GM06990 (cell line): Measurements from ENCODE around the gene ZFC3H1.
A peak's percentile ranks its signal among the peaks of the same experiment; 100 is the strongest.

ENCODE experiments used
- DNase-seq: peaks from one replicate; pipeline ENCODE4 v3.0.0-alpha.2; 2011; ENCODE audit not compliant: insufficient read length; ENCODE audit errors: extremely low read depth
- H3K27me3 ChIP-seq: replicated peaks from 2 replicates; pipeline ENCODE4 v1.6.0; 2011; ENCODE audit warnings: low read length; ENCODE audit not compliant: control insufficient read depth, insufficient read depth
- H3K36me3 ChIP-seq: 2 replicates; pipeline ENCODE4 v1.5.1; 2011; ENCODE audit warnings: low read length; ENCODE audit not compliant: control insufficient read depth, insufficient read depth
- H3K4me3 ChIP-seq: replicated peaks from 2 replicates; pipeline ENCODE4 v1.5.1; 2011; ENCODE audit warnings: low read depth, mild to moderate bottlenecking, control low read depth, low read length
- TF ChIP-seq, protein P1 (sequence below): IDR thresholded peaks from 2 replicates; pipeline ENCODE4 v1.5.1; 2011; ENCODE audit warnings: low read length, control low read depth, mild to moderate bottlenecking, inconsistent platforms; ENCODE audit not compliant: insufficient read depth, poor library complexity, severe bottlenecking

The ZFC3H1 gene

DNA sequence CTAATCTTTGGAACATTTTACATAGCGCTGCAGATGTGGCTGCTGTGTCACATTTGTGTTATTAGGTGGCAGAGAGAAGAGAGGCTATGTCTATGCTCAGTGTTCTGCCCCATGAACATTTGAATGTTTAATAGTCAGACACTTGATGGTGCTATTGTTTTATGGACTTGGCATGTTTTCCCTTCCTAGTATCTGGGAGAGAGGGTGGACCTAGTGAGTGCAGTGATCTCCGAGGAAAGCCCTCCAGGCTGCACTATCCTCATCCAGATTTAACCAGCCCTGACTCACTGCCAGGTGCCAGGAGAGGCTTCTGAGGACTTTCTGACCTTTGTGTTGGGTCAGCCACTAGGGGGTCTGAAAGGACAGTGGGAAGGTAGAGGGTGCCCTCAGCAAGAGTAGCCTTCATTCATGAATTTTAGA is 24.3 kb downstream of the ZFC3H1 start:
- no peaks in the 10 kb centered on the region for H3K27me3 ChIP-seq
- no peak for DNase-seq
- TF ChIP-seq, protein P1, sequence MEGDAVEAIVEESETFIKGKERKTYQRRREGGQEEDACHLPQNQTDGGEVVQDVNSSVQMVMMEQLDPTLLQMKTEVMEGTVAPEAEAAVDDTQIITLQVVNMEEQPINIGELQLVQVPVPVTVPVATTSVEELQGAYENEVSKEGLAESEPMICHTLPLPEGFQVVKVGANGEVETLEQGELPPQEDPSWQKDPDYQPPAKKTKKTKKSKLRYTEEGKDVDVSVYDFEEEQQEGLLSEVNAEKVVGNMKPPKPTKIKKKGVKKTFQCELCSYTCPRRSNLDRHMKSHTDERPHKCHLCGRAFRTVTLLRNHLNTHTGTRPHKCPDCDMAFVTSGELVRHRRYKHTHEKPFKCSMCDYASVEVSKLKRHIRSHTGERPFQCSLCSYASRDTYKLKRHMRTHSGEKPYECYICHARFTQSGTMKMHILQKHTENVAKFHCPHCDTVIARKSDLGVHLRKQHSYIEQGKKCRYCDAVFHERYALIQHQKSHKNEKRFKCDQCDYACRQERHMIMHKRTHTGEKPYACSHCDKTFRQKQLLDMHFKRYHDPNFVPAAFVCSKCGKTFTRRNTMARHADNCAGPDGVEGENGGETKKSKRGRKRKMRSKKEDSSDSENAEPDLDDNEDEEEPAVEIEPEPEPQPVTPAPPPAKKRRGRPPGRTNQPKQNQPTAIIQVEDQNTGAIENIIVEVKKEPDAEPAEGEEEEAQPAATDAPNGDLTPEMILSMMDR = peak; percentile 51
- H3K36me3 ChIP-seq = peaks cover 10% of the 10 kb centered on the region
- no peak overlapping the region for H3K4me3 ChIP-seq

DNA sequence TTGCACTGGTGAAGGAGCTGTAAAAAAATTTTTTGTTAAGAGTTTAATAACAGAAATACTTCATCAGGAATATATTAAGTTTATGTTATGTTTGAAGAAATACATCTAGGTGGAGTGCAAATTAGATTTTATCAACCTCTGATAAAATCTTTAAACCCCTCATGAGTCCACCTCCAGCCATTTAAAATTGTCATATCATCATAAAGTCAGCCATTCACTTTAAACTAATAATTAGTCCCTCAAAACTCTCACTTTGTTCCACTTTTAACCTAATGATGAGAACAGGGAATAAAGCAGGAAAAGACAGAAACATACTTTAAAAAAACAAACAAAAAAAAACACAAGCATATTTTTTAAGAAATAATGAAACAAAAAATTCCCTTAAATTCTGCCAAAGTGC is 25.1 kb downstream of the ZFC3H1 start:
- Histone ChIP-seq H3K4me3 (no peak overlapping the region), H3K36me3 (peaks cover 11% of the 10 kb centered on the region), H3K27me3 (no peaks in the 10 kb centered on the region)
- DNase-seq = no peak
- TF ChIP-seq, protein P1 = no peak

DNA sequence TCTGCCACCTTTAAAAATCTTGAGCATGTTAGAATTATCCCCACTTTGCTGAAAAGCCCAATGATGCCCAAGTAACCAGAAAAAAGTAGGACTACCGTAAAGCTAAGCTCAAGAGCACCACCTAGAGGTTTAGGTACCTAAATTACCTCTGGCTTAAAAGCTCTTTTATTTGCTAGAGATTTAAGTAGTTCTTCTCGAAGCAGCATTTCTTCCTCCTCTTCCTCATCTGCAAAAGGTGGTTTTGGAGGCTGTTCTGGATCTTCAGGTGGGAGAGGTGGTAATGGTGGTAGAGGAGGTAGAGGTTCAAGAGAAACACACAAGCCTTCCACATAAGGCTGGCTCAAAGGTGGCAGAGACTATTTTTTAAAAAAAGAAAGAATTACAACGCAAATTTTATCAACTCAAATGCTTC is 26.9 kb downstream of the ZFC3H1 start:
- DNase-seq = peak; percentile 32
- Histone ChIP-seq H3K4me3 (no peak overlapping the region), H3K27me3 (no peaks in the 10 kb centered on the region), H3K36me3 (peaks cover 11% of the 10 kb centered on the region)
- TF ChIP-seq, protein P1 = peak; percentile 69

DNA sequence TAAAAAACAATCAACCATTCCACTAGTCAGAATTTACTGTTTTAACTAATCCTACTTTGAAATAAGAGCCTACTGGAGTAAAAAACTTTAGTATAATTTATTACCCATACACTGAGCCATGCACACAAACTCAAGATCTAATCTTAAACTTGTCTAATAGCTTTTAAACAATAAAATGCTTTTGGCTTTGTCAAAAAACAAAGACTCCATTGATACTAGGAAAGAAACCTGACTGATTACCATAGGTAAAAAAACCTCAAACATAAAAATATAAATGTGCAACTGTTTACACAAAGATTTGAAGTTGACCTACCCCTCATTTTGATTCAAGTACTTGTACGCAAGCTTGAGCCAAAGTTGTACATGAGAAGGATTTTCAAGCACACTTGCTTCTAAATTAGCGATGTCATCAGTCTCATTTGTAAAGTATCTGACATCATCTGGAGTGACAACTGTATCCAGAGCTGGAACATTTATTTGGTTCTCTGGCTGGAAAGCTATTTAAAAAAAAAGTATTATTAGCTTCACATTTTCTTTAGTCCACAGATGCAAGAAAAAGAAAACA is 36.1 kb downstream of the ZFC3H1 start:
- no peak for DNase-seq
- Histone ChIP-seq H3K4me3 (no peak overlapping the region), H3K27me3 (no peaks in the 10 kb centered on the region), H3K36me3 (peaks cover 8% of the 10 kb centered on the region)
- TF ChIP-seq, protein P1 = no peak

DNA sequence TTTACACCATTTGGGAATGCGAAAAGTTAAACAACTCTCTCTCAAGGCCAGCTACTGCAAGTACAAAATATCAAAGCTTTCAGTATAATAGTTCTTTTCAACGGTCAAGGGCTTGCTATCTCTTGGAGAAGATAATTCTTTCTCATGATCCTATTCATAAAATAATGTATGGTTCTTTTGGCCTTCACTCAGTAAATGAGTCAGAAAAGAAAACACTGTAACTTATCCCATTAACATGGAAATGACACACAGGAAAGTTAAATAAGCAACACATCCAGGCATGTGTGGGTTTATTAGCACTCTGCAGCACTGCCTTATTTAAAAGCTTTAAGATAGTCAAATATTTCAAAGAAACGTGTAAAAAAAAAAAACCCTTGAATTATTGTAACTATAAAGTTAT is 36.9 kb downstream of the ZFC3H1 start:
- TF ChIP-seq, protein P1 = no peak
- Histone ChIP-seq H3K27me3 (no peaks in the 10 kb centered on the region), H3K4me3 (no peak overlapping the region), H3K36me3 (peaks cover 8% of the 10 kb centered on the region)
- DNase-seq = no peak

DNA sequence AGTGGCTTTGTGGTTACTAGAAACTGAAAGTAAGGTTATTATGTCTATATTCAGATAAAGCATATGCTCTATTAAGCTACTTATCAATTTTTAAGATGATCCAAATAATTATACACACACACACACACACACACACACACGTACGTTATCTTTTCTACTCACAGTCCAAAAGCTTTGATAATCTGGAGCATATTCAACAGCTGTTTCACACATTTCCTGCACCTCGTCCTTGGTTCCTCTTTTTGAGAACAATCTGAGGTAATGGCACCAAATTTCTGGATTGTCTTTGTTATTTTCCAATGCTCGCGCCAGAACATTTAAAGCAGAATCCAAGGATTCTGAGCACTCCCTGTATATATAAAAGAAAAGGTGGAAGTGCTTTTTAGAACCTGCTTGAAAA is 37.5 kb downstream of the ZFC3H1 start:
- Histone ChIP-seq H3K4me3 (no peak overlapping the region), H3K36me3 (peaks cover 9% of the 10 kb centered on the region), H3K27me3 (no peaks in the 10 kb centered on the region)
- DNase-seq = no peak
- TF ChIP-seq, protein P1 = no peak
